GM21423 (cell line): Measurements from ENCODE around the gene TM2D3.

Experiments
- ATAC-seq: cut with Tn5 transposase; IDR thresholded peaks from one replicate; pipeline ENCODE4 v1.9.1; 2021; ENCODE audit warnings: mild to moderate bottlenecking, moderate library complexity; ENCODE audit not compliant: unreplicated experiment

Gene TM2D3

DNA sequence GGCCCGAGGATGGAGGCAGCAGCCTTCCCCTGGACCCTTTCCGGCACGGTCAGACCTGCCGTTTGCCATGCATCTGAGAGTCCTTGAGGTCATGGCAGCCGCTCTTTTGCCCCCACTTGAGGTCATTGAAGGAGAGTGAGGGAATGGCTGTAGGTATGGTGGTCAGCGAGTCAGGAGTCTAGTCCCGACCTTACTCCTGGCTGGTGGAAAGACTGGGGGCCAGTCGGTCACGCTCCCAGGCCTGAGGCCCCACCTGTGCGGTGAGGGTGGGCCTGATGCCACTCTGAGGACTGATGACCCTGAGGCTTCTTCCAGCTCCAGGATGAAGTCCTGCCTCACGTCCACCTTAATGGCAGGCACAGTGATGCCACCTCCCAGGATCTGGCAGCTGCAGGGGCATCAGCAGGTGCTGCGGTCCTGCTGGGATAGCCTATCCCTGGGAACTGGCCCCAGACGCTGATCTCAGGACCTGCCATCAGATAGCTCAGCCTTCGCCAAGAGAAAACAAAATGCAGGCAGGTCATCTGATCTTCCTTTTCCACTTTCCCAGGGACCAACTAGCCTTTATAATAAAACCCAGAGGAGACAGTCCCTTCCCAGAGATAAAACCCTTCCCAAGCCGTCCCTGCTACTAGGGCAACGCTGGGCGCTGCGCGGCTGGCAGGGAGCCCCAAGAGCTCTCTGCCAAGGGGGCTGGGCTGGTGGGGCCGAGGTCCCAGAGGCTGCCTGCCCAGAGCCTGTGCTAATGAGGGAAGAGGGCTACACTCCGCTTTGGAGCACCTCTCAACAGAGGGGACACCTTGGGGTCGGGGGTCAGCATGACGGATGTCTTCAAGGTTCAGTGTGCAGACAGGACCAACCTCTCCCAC is 42.2 kb downstream of the TM2D3 start:
- no peak for ATAC-seq

DNA sequence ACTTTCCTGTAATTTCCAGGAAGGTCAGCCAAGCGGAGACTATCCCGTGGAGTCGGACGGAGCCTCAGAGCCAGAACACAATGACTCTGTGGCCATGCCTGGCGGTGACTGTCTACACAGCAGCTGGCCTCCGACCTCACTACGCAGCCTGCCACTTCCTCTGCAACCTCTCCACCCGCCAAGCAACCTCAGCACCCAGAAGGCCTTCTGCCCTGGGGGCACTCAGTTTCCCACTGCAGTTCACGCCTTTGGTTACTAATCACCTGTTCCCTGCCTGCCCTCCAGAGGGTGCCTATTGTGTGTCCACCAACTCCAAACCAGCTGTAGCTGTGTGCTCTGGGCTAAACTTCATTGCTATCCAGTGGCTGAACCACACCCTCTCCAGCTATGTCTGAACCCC is 44.0 kb downstream of the TM2D3 start:
- no peak for ATAC-seq

DNA sequence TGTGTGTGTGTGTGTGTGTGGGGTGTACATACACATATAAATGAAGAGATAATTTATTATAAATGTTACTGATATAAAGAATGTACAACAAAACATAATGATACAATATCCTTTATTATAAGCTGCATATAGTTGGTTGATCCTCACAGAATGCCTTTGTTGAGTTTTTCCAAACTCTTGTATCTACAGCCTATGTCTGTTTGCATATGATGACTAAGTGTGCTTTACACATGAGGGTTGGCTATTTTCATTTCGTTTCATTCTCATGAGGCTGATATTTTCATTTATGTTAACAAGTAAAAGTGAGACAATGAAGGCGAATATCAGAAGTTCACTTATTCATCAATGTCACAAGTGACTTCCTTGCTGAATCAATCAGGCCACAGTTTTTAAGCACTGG is 45.1 kb downstream of the TM2D3 start:
- no peak for ATAC-seq

DNA sequence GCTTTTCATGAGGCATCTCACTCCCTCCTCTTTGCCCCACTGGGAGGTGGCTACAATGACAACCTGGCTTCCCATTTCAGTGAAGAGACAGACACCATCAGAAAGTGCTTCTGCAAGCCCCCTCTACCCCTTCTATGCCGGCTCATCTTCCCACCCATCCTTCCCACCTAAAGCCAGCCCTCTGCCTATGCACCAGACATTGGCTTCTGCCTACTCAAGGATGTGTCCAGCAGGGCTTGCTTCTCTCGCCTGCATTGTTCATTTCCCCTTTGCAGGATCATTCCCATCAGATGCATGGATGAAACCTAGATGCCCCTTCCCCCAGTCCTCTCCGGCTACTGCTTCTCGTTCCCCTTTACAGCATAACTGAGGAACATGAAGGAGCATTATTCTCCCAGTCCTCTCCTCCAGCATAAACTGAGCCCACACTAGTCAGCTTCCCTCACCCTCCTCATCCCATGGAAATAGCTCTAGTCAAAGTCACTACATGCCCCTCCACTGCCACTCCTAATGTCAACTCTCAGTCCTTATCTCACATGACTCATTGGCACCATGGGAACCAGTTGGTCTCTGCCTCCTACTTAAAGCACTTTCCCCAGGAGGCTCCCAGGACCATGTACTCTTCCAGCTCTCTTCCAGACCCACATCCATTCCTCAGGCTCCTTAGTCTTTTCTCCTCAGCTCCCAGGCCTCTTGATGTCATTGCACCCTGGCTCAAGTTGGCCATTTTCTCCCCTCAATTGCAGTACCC is 47.9 kb downstream of the TM2D3 start:
- ATAC-seq = no peak

DNA sequence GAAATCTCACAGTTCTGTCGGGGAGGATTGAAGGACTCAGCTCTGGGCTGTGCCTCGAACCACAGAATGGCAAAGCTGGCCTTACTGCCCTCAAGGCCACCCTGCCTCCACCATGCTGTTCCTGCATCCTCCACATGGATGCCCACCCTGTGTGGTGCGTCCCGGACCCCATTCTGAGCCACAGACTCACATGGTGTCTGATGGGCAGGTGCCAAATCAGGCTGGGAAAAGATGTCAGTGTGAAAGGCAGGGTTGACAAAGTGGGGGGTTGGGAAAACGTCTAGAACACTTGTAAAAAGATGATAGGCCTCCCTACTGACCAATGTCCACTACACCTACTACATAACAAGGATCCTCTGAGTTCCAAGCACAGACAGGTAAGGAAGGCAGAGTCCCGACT is 49.4 kb downstream of the TM2D3 start:
- no peak for ATAC-seq

DNA sequence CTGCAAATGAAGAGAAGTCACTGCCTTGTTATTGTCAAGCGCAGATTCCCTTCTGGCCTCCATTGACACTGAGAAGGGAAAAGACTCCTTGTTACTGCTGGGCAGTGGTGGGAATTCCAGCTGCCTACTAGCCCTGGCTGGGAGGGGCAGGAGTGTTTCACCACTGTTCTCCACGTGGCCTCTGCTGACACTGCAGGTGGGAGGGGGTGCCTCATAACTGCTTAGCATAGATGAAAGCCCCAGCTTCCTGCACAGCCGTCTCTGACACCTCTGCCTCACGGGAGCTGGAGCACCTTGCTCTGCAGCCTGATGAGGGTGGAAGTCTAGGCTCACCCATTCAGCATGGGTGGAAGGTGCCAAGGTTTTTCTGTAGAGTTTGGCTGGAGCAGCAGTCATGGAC is 52.1 kb downstream of the TM2D3 start:
- ATAC-seq = no peak

DNA sequence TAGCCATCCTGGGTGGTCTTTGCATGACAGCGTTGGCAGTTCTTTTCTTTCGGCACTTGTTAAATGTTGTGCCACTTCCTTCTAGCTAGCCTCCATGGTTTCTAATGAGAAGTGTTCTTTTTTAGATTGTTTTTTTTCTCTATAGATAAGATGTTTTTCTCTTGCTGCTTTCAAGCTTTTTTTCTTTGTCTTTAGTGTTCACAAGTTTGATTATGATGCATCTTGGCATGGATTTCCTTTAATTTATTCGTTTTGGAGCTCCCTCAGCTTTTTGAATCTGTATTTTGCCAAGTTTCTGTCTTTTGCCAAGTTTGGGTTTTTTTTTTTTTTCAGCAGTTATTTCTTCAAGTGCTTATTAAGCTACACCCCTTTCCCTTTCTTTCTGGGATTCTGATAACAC is 53.1 kb downstream of the TM2D3 start:
- no peak for ATAC-seq

DNA sequence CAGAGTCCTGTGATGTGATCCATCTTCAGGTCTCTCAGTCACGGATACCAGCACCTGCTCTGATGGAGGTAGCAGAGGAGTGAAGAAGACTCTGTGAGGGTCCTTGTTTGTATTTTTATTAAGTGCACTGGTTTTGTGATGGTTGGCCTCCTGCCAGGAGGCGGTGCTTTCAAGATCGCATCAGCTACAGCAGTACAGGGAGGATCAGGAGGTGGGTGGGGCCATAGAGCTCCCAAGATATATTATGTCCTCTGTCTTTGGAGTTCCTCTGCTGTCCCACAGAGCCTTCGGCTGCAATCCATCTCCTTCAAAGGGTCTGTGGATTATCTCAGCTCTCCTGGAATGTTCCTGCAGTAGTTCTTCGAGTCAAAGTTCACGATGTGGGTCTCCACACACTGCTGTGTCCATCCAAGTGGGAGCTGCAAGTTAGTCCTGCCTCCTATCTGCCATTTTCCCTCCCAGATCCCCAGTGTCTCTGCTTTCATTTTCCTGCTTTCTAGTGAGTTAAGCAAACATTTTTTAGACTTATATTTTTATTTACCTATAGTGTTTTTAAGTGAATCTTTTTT is 54.7 kb downstream of the TM2D3 start:
- ATAC-seq = no peak

DNA sequence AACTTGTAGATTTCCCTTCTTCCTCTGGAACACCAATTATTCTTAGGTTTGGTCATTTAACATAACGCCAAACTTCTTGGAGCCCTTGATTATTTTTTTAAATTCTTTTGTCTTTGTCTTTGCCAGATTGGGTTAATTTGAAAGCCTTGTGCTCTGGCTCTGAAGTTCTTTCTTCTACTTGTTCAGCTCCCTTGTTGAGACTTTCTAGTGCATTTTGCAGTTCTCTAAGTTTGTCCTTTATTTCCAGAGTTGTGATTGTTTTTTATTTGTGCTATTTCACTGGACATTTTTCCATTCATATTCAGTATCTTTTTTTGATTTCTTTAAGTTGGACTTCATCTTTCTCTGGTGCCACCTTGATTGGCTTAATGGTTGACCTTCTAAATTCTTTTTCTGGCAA is 55.5 kb downstream of the TM2D3 start:
- no peak for ATAC-seq
